Neural progenitor cell (in vitro differentiated cells): ENCODE data around the gene TMED3. TPM values are rescaled to one million over a fixed set of nuclear protein-coding genes. Genes with fewer than 3 reads are reported as not detected.
A peak's percentile ranks its signal among the peaks of the same experiment; 100 is the strongest.

ENCODE experiments used
- DNase-seq: peaks from one replicate; pipeline ENCODE4 v3.0.0-alpha.2; 2016; ENCODE audit warnings: low spot score
- H2AFZ ChIP-seq: fragments of 200-600 bp; sonication (generic); replicated peaks from 2 replicates; pipeline ENCODE4 v1.6.1; 2016; ENCODE audit warnings: antibody characterized with exemption
- H3F3A ChIP-seq: fragments of 200-600 bp; sonication (generic); 2 replicates; pipeline ENCODE4 v1.6.1; 2016; ENCODE audit warnings: antibody characterized with exemption, low read depth
- H3K27ac ChIP-seq: fragments of 200-600 bp; sonication (generic); 2 replicates; pipeline ENCODE4 v1.5.1; 2016; ENCODE audit warnings: mild to moderate bottlenecking
- H3K27me3 ChIP-seq: fragments of 200-600 bp; sonication (generic); 2 replicates; pipeline ENCODE4 v1.6.1; 2016; ENCODE audit warnings: mild to moderate bottlenecking, moderate library complexity
- H3K36me3 ChIP-seq: fragments of 200-600 bp; sonication (generic); 2 replicates; pipeline ENCODE4 v1.5.1; 2016
- H3K4me1 ChIP-seq: fragments of 200-600 bp; sonication (generic); 2 replicates; pipeline ENCODE4 v1.6.1; 2016; ENCODE audit warnings: mixed run types
- H3K4me2 ChIP-seq: fragments of 200-600 bp; sonication (generic); 2 replicates; pipeline ENCODE4 v1.6.1; 2016
- H3K4me3 ChIP-seq: fragments of 200-600 bp; sonication (generic); 2 replicates; pipeline ENCODE4 v1.5.1; 2016
- H3K79me2 ChIP-seq: fragments of 200-600 bp; sonication (generic); 2 replicates; pipeline ENCODE4 v1.6.1; 2016; ENCODE audit warnings: low read depth
- H3K9ac ChIP-seq: fragments of 200-600 bp; sonication (generic); 2 replicates; pipeline ENCODE4 v1.6.1; 2016
- H3K9me3 ChIP-seq: fragments of 200-600 bp; sonication (generic); 2 replicates; pipeline ENCODE4 v1.5.1; 2016; ENCODE audit warnings: low read depth
- H4K20me1 ChIP-seq: fragments of 200-600 bp; sonication (generic); 2 replicates; pipeline ENCODE4 v1.6.1; 2016; ENCODE audit warnings: low read depth
- H3K27ac Mint-ChIP-seq: 3 replicates; pipeline ENCODE4 v1.8.0; 2021; ENCODE audit warnings: mixed read lengths
- H3K27me3 Mint-ChIP-seq: 2 replicates; pipeline ENCODE4 v1.8.0; 2022; ENCODE audit warnings: low read depth, mild to moderate bottlenecking, inconsistent platforms, moderate library complexity, mixed read lengths; ENCODE audit not compliant: insufficient read depth
- H3K36me3 Mint-ChIP-seq: 3 replicates; pipeline ENCODE4 v1.8.0; 2021; ENCODE audit warnings: mixed read lengths
- H3K4me1 Mint-ChIP-seq: 3 replicates; pipeline ENCODE4 v1.8.0; 2021; ENCODE audit warnings: mixed read lengths
- H3K4me3 Mint-ChIP-seq: 3 replicates; pipeline ENCODE4 v1.8.0; 2021; ENCODE audit warnings: mild to moderate bottlenecking, moderate library complexity, mixed read lengths
- H3K9me3 Mint-ChIP-seq: 3 replicates; pipeline ENCODE4 v1.8.0; 2020; ENCODE audit warnings: mixed read lengths
- EZH2 ChIP-seq: fragments of 200-600 bp; sonication (generic); IDR thresholded peaks from 2 replicates; pipeline ENCODE4 v1.6.1; 2017; ENCODE audit warnings: antibody characterized with exemption, mild to moderate bottlenecking, moderate library complexity
- EZH2phosphoT487 ChIP-seq: fragments of 200-600 bp; sonication (generic); IDR thresholded peaks from 2 replicates; pipeline ENCODE4 v1.6.1; 2017; ENCODE audit warnings: antibody characterized with exemption
- total RNA-seq: library from RNA; depleted of rRNA; stranded (reverse); fragments of >200 nt; gene quantifications from 2 replicates; pipeline ENCODE4 v1.2.3, GENCODE V29; 2015; ENCODE audit warnings: low replicate concordance
- TF ChIP-seq, protein P1 (sequence below): fragments of 200-600 bp; sonication (generic); IDR thresholded peaks from 2 replicates; pipeline ENCODE4 v1.5.1; 2017; ENCODE audit warnings: antibody characterized with exemption, mild to moderate bottlenecking

TMED3 gene
- 28.5 and 48.6 TPM in 2 replicates for total RNA-seq

DNA sequence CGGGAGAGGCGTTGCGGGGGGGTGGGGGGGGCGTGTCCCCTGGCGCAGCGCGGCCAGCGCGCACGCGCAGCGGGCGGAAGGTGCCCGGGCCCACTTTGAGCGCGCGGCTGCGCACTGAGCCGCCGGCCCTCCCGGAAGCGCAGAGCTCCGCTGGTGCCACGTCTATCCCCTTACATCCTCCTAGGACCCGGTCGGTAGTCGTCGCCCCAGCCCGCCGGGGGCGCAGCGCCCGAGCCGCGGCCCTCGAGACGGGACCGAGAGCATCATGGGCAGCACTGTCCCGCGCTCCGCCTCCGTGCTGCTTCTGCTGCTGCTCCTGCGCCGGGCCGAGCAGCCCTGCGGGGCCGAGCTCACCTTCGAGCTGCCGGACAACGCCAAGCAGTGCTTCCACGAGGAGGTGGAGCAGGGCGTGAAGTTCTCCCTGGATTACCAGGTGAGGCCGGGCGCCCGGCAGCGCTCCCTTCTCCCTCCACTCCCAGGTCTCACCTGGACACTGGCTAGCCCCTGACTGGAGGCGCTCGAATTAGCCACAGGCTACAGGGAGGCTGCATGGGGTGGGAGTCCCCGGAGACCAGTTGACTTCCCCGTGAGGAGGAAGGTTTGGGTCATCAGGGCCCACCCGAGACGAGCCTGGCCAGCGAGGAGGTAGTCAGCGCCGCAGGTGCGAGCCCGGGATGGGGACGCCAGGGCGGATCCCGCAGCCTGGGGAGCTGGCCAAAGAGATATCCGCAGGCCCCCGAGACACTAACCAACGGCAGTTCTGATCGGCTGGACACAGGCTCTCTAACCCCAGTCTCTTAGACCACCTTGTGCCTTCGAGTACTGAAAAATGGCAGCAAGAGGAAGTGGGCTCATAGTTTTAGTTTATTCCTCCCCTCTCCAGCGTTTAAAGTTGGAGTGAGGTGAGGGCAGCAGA, at the start of gene TMED3:
TSS of gene TMED3 (plus strand) at position 128 of the 916 bp plus-strand sequence. CDS start at position 266, 138 bp downstream.
- H3K27me3 Mint-ChIP-seq: peaks cover 12% of the 10 kb centered on the region
- no peak within 1 kb of the TSS for H3K27ac ChIP-seq
- H3K79me2 ChIP-seq: peaks cover 24% of the 10 kb centered on the region
- H3K36me3 ChIP-seq: no peaks in the 10 kb centered on the region
- peaks cover 11% of the 10 kb centered on the region for H3K4me1 Mint-ChIP-seq
- H3F3A ChIP-seq: peaks cover 7% of the 10 kb centered on the region
- H3K4me3 Mint-ChIP-seq: peak within 1 kb of the TSS; percentile 92
- no peaks in the 10 kb centered on the region for H3K9me3 Mint-ChIP-seq
- DNase-seq: peak; percentile 93
- no peak within 1 kb of the TSS for H3K9ac ChIP-seq
- H3K36me3 Mint-ChIP-seq: peaks cover 13% of the 10 kb centered on the region
- peak within 1 kb of the TSS; percentile 98 for H3K4me2 ChIP-seq
- TF ChIP-seq EZH2: peak; percentile 32
- TF ChIP-seq EZH2phosphoT487: no peak
- TF ChIP-seq, protein P1, sequence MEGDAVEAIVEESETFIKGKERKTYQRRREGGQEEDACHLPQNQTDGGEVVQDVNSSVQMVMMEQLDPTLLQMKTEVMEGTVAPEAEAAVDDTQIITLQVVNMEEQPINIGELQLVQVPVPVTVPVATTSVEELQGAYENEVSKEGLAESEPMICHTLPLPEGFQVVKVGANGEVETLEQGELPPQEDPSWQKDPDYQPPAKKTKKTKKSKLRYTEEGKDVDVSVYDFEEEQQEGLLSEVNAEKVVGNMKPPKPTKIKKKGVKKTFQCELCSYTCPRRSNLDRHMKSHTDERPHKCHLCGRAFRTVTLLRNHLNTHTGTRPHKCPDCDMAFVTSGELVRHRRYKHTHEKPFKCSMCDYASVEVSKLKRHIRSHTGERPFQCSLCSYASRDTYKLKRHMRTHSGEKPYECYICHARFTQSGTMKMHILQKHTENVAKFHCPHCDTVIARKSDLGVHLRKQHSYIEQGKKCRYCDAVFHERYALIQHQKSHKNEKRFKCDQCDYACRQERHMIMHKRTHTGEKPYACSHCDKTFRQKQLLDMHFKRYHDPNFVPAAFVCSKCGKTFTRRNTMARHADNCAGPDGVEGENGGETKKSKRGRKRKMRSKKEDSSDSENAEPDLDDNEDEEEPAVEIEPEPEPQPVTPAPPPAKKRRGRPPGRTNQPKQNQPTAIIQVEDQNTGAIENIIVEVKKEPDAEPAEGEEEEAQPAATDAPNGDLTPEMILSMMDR: peak; percentile 48
- H4K20me1 ChIP-seq: no peaks in the 10 kb centered on the region
- H3K27me3 ChIP-seq: peaks cover 45% of the 10 kb centered on the region
- H3K27ac Mint-ChIP-seq: no peak within 1 kb of the TSS
- H3K9me3 ChIP-seq: no peaks in the 10 kb centered on the region
- peak within 1 kb of the TSS; percentile 69 for H3K4me3 ChIP-seq
- peak within 1 kb of the TSS; percentile 90 for H2AFZ ChIP-seq
- peaks cover 8% of the 10 kb centered on the region for H3K4me1 ChIP-seq

DNA sequence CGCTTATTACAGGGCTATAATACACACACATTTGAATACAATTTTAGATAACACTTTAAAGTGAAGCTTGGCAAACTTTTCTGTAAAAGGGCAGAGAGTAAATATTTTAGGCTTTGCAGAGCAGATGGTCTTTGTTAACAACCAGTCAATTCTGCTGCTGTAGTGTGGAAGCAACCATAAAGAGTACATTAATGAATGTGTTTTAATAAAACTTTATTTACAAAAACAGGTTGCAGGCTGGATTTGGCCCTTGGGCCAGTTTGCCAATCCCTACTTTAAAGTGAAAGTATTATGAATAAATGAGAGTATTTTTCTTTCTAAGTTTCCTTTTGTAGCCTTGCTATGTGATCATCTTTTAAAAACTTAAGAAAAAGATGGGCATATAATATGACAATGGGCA, 49.1 kb upstream of the TMED3 start:
- H3K4me3 Mint-ChIP-seq: no peak overlapping the region
- DNase-seq: no peak
- H4K20me1 ChIP-seq: no peaks in the 10 kb centered on the region

GRCh38 chr15:79265167-79265566, 45.7 kb upstream of the TMED3 start:
- no peak overlapping the region for H3K4me2 ChIP-seq
- no peaks in the 10 kb centered on the region for H3K36me3 ChIP-seq
- no peaks in the 10 kb centered on the region for H3K9me3 ChIP-seq
- H3K9me3 Mint-ChIP-seq: no peaks in the 10 kb centered on the region
- H3K27me3 Mint-ChIP-seq: no peaks in the 10 kb centered on the region
- no peak overlapping the region for H3K4me3 Mint-ChIP-seq
- H4K20me1 ChIP-seq: no peaks in the 10 kb centered on the region
- TF ChIP-seq, protein P1: no peak
- no peak for TF ChIP-seq EZH2phosphoT487
- no peak for TF ChIP-seq EZH2
- H2AFZ ChIP-seq: no peak overlapping the region
- no peaks in the 10 kb centered on the region for H3K36me3 Mint-ChIP-seq
- no peak overlapping the region for H3K27ac ChIP-seq
- no peaks in the 10 kb centered on the region for H3F3A ChIP-seq
- peaks cover 4% of the 10 kb centered on the region for H3K27me3 ChIP-seq
- H3K4me3 ChIP-seq: no peak overlapping the region
- no peak for DNase-seq
- no peaks in the 10 kb centered on the region for H3K4me1 ChIP-seq
- H3K9ac ChIP-seq: no peak overlapping the region
- no peaks in the 10 kb centered on the region for H3K79me2 ChIP-seq
- no peaks in the 10 kb centered on the region for H3K4me1 Mint-ChIP-seq
- H3K27ac Mint-ChIP-seq: no peak overlapping the region

More for the DNA sequence above, 49.1 kb upstream of the TMED3 start:
- no peaks in the 10 kb centered on the region for H3K27me3 ChIP-seq
- no peaks in the 10 kb centered on the region for H3K36me3 ChIP-seq
- peaks cover 2% of the 10 kb centered on the region for H3K27me3 Mint-ChIP-seq
- no peaks in the 10 kb centered on the region for H3F3A ChIP-seq
- H3K27ac ChIP-seq: no peak overlapping the region
- no peak overlapping the region for H3K4me2 ChIP-seq
- H3K4me1 ChIP-seq: no peaks in the 10 kb centered on the region
- H3K79me2 ChIP-seq: no peaks in the 10 kb centered on the region
- H2AFZ ChIP-seq: no peak overlapping the region
- H3K4me3 ChIP-seq: no peak overlapping the region
- no peaks in the 10 kb centered on the region for H3K9me3 Mint-ChIP-seq
- no peaks in the 10 kb centered on the region for H3K36me3 Mint-ChIP-seq
- H3K4me1 Mint-ChIP-seq: no peaks in the 10 kb centered on the region
- no peaks in the 10 kb centered on the region for H3K9me3 ChIP-seq
- no peak overlapping the region for H3K9ac ChIP-seq
- TF ChIP-seq EZH2: no peak
- no peak for TF ChIP-seq EZH2phosphoT487
- TF ChIP-seq, protein P1: no peak
- H3K27ac Mint-ChIP-seq: no peak overlapping the region
